Smooth muscle cell (in vitro differentiated cells): Measurements from ENCODE around the gene GDI1. TPM values are rescaled to one million over a fixed set of nuclear protein-coding genes. Genes with fewer than 3 reads are reported as not detected.

ENCODE experiments used
- DNase-seq: peaks from one replicate; lab custom pipeline; 2025; ENCODE audit not compliant: unreplicated experiment; lab: John Stamatoyannopoulos, UW
- H2AFZ ChIP-seq: fragments of 200-600 bp; sonication (generic); 2 replicates; pipeline ENCODE4 v1.6.0; 2016; ENCODE audit warnings: antibody characterized with exemption, low read depth, mild to moderate bottlenecking
- H3F3A ChIP-seq: fragments of 200-600 bp; sonication (generic); 2 replicates; pipeline ENCODE4 v1.6.0; 2017; ENCODE audit warnings: antibody characterized with exemption, low read depth
- H3K27ac ChIP-seq: fragments of 200-600 bp; sonication (generic); 2 replicates; pipeline ENCODE4 v1.5.1; 2016; ENCODE audit warnings: low read depth, mild to moderate bottlenecking
- H3K27me3 ChIP-seq: fragments of 200-600 bp; sonication (generic); 2 replicates; pipeline ENCODE4 v1.6.1; 2016; ENCODE audit warnings: low read depth, mild to moderate bottlenecking
- H3K36me3 ChIP-seq: fragments of 200-600 bp; sonication (generic); 2 replicates; pipeline ENCODE4 v1.5.1; 2016; ENCODE audit warnings: low read depth
- H3K4me1 ChIP-seq: fragments of 200-600 bp; sonication (generic); 2 replicates; pipeline ENCODE4 v1.5.1; 2016; ENCODE audit warnings: low read depth
- H3K4me2 ChIP-seq: fragments of 200-600 bp; sonication (generic); 2 replicates; pipeline ENCODE4 v1.6.0; 2016; ENCODE audit warnings: mild to moderate bottlenecking
- H3K4me3 ChIP-seq: fragments of 200-600 bp; sonication (generic); 2 replicates; pipeline ENCODE4 v1.5.1; 2016; ENCODE audit warnings: mild to moderate bottlenecking
- H3K79me2 ChIP-seq: fragments of 200-600 bp; sonication (generic); 2 replicates; pipeline ENCODE4 v1.6.0; 2016; ENCODE audit warnings: low read depth, mild to moderate bottlenecking
- H3K9ac ChIP-seq: fragments of 200-600 bp; sonication (generic); 2 replicates; pipeline ENCODE4 v1.6.0; 2016; ENCODE audit warnings: low read depth
- H3K9me3 ChIP-seq: fragments of 200-600 bp; sonication (generic); replicated peaks from 2 replicates; pipeline ENCODE4 v1.5.1; 2016; ENCODE audit warnings: low read depth
- H4K20me1 ChIP-seq: fragments of 200-600 bp; sonication (generic); 2 replicates; pipeline ENCODE4 v1.6.0; 2016; ENCODE audit warnings: low read depth
- WGBS: methylation state at CpG from one replicate; pipeline ENCODE4 v1.1.7; 2016; ENCODE audit warnings: low lambda C conversion rate; 5-methylcytosine and 5-hydroxymethylcytosine counted together
- polyA plus RNA-seq: library from polyadenylated mRNA; unstranded; fragments of >200 nt; fragmentation: Nextera tagmentation; extraction: Ambion mirVana; gene quantifications from 2 replicates; pipeline ENCODE4 v1.2.1, GENCODE V29; 2016
- total RNA-seq: library from RNA; depleted of rRNA; stranded (reverse); fragments of >200 nt; gene quantifications from 2 replicates; pipeline ENCODE4 v1.2.3, GENCODE V29; 2014
- TF ChIP-seq, protein P1 (sequence below): fragments of 200-600 bp; sonication (generic); IDR thresholded peaks from 2 replicates; pipeline ENCODE4 v1.5.1; 2017; ENCODE audit warnings: borderline replicate concordance, mild to moderate bottlenecking, antibody characterized with exemption; ENCODE audit not compliant: insufficient read depth, poor library complexity, severe bottlenecking

GDI1 gene
- total and polyA plus RNA-seq, 2 experiments from 2014 or later = 98.8 to 143 TPM

DNA sequence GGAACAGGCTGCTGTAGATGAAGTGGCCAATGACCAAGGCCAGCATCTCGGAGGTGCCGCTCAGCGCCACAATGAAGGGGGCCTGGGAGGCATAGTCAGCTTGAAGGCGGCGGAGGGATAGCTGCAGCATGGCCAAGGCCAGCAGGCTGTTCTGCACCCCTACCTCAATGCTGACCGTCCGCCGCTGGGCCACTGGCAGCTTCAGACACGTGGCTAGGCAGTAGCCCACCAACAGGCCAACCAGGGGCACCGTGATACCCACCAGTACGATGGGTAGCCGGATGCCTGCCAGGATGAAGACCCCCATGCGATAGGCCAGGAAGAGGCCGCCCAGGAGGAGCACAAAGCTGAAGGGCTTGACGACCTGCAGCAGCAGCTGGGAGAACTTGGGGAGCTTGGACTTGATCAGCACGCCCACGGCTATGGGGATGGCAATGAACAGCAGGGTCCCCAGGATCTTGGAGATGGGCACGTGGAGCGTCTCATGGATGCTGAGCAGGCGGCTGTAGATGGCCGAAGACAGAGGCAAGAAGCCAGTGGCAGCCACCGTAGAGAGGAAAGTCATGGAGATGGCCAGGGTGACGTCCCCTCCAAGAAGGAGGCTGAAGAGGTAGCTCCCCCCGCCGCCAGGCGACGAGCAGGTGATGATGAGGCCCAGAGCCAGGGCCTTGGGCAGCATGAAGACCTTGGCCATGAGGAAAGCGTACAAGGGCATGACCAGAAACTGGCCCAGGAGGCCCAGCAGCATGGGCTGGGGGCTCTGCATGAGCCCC, 50.8 kb downstream of the GDI1 start:
- TF ChIP-seq, protein P1, sequence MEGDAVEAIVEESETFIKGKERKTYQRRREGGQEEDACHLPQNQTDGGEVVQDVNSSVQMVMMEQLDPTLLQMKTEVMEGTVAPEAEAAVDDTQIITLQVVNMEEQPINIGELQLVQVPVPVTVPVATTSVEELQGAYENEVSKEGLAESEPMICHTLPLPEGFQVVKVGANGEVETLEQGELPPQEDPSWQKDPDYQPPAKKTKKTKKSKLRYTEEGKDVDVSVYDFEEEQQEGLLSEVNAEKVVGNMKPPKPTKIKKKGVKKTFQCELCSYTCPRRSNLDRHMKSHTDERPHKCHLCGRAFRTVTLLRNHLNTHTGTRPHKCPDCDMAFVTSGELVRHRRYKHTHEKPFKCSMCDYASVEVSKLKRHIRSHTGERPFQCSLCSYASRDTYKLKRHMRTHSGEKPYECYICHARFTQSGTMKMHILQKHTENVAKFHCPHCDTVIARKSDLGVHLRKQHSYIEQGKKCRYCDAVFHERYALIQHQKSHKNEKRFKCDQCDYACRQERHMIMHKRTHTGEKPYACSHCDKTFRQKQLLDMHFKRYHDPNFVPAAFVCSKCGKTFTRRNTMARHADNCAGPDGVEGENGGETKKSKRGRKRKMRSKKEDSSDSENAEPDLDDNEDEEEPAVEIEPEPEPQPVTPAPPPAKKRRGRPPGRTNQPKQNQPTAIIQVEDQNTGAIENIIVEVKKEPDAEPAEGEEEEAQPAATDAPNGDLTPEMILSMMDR = no peak
- no peak overlapping the region for H2AFZ ChIP-seq
- H3F3A ChIP-seq = no peaks in the 10 kb centered on the region
- peaks cover 3% of the 10 kb centered on the region for H3K4me1 ChIP-seq
- H3K9me3 ChIP-seq = no peaks in the 10 kb centered on the region
- H3K4me2 ChIP-seq = peak overlapping the region; percentile 80
- H3K79me2 ChIP-seq = peaks cover 12% of the 10 kb centered on the region
- no peak overlapping the region for H3K4me3 ChIP-seq
- peak overlapping the region; percentile 70 for H3K27ac ChIP-seq
- no peaks in the 10 kb centered on the region for H4K20me1 ChIP-seq
- no peaks in the 10 kb centered on the region for H3K36me3 ChIP-seq
- DNase-seq = no peak
- 93% methylated on average over 28 of the region's 28 CpGs for WGBS
- H3K27me3 ChIP-seq = no peaks in the 10 kb centered on the region
- no peak overlapping the region for H3K9ac ChIP-seq

DNA sequence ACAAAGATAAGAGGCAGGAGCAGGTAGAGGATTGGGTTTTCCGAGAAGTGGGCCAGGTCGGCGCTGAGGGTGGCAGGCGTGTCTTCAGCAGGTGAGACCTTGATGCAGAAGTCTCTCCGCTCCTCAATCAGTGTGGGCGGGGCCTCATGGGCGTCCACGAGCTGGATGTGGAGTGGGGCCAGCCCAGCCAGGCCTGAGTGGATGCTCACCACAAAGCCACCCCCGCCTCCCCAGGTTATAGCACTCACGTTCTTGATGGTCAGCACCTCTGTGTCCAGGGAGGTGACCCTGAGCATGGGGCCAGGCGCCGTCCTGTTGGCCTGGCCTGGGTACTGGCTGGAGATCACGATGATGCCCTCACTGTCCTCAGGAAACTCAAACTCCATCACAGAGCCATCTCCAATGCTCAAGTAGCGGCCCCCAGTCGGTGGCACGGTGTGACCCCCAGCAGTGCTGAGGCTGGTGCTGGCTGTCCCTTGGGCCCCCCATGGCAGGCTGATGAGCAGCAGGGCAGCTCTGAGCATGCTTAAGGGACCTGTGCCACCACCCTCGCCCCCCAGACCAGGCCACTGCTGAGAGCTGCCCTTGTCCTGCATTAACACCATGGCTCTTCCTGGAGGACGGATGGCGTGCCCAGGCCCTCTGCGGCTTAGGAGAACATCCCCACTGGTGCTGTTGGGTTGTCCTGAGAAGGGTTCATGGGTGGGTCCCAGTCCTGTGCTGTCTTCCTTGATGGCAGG, 51.6 kb downstream of the GDI1 start:
- no peaks in the 10 kb centered on the region for H3K9me3 ChIP-seq
- H3K27me3 ChIP-seq = no peaks in the 10 kb centered on the region
- no peak overlapping the region for H3K9ac ChIP-seq
- peak overlapping the region; percentile 81 for H3K4me2 ChIP-seq
- no peaks in the 10 kb centered on the region for H3K36me3 ChIP-seq
- TF ChIP-seq, protein P1 = no peak
- no peak overlapping the region for H2AFZ ChIP-seq
- no peaks in the 10 kb centered on the region for H3F3A ChIP-seq
- no peak overlapping the region for H3K27ac ChIP-seq
- DNase-seq = no peak
- peaks cover 3% of the 10 kb centered on the region for H3K4me1 ChIP-seq
- no peak overlapping the region for H3K4me3 ChIP-seq
- H4K20me1 ChIP-seq = no peaks in the 10 kb centered on the region
- H3K79me2 ChIP-seq = peaks cover 12% of the 10 kb centered on the region
- WGBS = 91% methylated on average over 20 of the region's 20 CpGs

DNA sequence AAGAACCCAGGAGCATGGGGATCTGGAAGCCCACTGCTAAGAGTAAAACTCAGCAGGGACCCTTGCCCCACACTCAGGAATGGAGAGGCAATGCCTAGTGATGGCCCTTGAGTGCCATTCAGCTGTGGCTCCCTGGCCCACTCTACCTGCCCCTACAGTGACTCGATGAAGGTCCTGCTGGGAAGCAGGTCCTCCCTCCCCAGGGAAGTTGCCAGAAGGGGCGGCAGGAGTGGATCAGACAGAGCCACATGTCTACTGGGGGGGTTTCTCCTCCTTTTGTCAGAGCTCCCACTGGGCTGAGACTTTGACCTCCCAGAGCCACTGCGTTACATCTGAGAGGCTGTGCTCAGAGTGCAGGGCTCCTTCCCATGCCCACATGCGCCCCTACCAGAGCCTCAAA, 52.2 kb downstream of the GDI1 start:
- no peak overlapping the region for H2AFZ ChIP-seq
- TF ChIP-seq, protein P1 = no peak
- H3K9ac ChIP-seq = no peak overlapping the region
- H3K27ac ChIP-seq = peak overlapping the region; percentile 80
- peaks cover 3% of the 10 kb centered on the region for H3K4me1 ChIP-seq
- H3K79me2 ChIP-seq = peaks cover 11% of the 10 kb centered on the region
- peak overlapping the region; percentile 54 for H3K4me3 ChIP-seq
- H3K4me2 ChIP-seq = peak overlapping the region; percentile 81
- 90% methylated on average over 4 of the region's 4 CpGs for WGBS
- no peaks in the 10 kb centered on the region for H3K27me3 ChIP-seq
- DNase-seq = no peak
- H3K36me3 ChIP-seq = no peaks in the 10 kb centered on the region
- H3K9me3 ChIP-seq = no peaks in the 10 kb centered on the region
- H4K20me1 ChIP-seq = no peaks in the 10 kb centered on the region
- no peaks in the 10 kb centered on the region for H3F3A ChIP-seq
